Subcutaneous adipose tissue (tissue), 4 donors: Measurements from ENCODE around the gene ZNF474. TPM values are rescaled to one million over a fixed set of nuclear protein-coding genes. Genes with fewer than 3 reads are reported as not detected.

Experiments used
- total RNA-seq, 4 donors: library from RNA; depleted of rRNA; stranded (reverse); fragments of >200 nt; gene quantifications; one replicate each; pipeline ENCODE4 v1.1.0, GENCODE V29; 2016
- TF ChIP-seq, protein P1 (sequence below): fragments of 450-650 bp; IDR thresholded peaks from one replicate; pipeline ENCODE4 v1.5.1; 2016; ENCODE audit warnings: low read depth, mild to moderate bottlenecking, control low read depth, antibody characterized with exemption, moderate library complexity

Gene ZNF474
- total RNA-seq, 4 donors from 2014 or later, result 0.44 TPM; not detected in 3

DNA sequence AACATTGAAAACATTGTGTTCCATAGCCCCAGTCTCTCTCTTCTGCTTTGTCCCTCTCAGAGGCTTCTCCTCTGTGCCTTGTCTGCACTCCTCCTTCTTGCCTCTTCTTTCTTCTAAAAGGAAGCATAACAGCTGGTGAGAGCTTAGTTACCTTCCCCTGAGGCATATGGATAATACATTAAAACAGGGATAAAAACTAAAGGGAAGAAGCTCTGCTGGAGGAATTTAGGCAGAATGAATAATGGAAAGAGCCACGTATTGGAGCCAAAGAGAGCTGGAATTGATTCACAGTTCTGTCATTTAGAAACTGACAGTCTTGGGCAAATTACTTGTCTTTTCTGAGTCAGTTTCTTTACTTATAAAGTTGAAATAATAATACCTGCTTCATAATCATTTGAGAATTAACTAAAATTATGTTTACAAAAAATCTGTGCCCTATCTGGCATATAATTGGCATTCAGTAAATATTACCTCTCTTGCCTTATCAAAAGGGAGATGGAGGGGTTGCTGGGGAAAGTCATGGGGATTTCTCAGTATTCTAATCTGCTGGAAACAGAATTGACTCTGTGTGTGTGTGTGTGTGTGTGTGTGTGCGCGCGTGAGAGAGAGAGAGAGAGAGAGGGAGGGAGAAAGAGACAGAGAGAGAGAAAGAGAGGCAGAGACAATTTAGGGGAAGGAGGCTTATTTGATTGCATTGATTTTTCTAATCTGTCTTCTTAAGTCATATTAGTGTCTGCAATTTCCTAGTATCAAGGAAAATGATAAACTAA lies 20.2 kb downstream of the ZNF474 start:
- TF ChIP-seq, protein P1, sequence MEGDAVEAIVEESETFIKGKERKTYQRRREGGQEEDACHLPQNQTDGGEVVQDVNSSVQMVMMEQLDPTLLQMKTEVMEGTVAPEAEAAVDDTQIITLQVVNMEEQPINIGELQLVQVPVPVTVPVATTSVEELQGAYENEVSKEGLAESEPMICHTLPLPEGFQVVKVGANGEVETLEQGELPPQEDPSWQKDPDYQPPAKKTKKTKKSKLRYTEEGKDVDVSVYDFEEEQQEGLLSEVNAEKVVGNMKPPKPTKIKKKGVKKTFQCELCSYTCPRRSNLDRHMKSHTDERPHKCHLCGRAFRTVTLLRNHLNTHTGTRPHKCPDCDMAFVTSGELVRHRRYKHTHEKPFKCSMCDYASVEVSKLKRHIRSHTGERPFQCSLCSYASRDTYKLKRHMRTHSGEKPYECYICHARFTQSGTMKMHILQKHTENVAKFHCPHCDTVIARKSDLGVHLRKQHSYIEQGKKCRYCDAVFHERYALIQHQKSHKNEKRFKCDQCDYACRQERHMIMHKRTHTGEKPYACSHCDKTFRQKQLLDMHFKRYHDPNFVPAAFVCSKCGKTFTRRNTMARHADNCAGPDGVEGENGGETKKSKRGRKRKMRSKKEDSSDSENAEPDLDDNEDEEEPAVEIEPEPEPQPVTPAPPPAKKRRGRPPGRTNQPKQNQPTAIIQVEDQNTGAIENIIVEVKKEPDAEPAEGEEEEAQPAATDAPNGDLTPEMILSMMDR, result no peak

DNA sequence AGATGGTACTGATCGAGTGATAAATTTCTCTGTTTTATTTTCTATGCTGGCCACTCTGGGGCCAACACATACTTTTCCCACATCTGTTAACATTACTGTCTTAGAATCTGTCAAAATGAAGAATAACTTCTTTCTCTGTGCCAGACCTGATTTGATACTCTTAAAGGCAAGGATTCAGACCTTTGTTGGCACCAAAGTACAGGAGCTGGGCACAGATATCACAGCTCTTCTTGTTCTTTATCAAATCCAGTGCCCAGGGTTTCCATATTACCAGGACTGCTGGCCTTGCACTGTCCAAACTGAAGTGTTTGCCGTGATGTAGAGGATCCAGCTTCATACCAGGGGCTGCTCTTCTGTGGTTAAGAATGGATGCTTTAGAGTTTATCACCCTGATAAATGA lies 20.9 kb downstream of the ZNF474 start:
- TF ChIP-seq, protein P1, result no peak

DNA sequence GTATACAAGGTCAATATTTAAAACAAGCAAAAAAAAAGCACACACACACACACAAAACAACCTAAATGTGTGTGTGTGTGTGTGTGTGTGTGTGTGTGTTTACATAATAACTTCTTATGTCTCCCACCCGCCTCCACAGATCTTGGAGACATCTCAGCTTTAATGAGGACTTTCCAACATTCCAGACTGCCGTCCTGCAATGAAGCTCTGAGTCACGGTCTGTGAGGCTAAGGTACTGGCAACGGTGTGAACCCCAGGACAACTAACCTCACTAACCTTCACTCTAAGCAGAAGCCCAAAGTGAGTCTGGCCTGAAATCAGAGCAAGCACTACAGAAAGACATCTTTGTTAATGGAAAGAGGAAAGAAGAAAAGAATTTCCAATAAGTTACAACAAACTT lies 22.3 kb downstream of the ZNF474 start:
- TF ChIP-seq, protein P1, result no peak

DNA sequence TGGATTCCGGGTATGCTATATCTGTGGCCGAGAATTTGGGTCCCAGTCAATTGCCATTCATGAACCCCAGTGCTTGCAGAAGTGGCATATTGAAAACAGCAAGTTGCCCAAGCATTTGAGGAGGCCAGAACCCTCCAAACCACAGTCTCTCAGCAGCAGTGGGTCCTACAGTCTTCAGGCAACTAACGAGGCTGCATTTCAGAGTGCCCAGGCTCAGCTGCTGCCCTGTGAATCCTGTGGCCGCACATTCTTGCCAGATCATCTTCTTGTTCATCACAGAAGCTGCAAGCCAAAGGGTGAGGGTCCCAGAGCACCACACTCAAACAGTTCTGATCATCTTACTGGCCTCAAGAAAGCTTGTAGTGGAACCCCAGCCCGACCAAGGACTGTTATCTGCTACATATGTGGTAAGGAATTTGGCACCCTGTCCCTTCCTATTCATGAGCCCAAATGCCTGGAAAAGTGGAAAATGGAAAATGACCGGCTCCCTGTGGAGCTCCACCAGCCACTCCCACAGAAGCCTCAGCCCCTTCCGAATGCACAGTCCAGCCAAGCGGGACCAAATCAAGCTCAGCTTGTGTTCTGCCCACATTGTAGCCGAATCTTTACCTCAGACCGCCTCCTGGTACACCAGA lies 23.0 kb downstream of the ZNF474 start:
- TF ChIP-seq, protein P1, result no peak

DNA sequence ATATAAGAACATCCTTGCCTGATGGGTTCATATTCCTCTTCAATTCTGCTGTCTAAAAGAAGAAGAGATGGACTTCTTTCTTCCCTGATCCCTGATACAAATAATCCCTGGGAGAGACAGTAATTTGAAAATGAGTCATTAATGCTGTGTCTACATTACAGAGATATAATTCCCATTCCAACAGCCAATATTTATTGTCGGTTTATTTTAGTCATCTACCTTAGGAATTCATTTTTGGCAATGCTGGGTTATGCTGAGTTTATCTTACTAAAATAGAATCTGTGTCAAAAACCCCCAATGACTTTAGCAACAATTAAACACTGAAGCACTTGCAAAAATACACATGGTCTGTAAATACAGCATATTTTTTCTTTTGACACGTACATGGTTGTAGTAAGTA lies 23.9 kb downstream of the ZNF474 start:
- TF ChIP-seq, protein P1, result no peak

DNA sequence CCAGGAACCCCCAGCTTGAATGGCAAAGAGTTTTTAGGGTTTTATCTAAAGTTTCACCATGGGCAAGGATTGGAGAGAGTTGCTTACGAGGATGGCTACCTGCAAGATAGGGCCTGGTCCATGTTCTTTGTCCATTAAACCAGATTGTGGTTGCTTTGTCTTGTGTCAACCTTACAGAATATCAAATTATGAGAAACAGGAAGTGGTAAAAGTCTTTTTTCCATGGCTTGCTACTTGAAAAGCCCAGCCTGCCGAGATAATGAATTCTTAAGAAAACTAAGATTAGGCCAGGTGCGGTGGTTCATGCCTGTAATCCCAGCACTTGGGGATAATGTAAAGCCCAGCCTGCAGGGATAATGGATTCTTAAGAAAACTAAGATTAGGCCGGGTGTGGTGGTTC lies 24.4 kb downstream of the ZNF474 start:
- TF ChIP-seq, protein P1, result no peak

DNA sequence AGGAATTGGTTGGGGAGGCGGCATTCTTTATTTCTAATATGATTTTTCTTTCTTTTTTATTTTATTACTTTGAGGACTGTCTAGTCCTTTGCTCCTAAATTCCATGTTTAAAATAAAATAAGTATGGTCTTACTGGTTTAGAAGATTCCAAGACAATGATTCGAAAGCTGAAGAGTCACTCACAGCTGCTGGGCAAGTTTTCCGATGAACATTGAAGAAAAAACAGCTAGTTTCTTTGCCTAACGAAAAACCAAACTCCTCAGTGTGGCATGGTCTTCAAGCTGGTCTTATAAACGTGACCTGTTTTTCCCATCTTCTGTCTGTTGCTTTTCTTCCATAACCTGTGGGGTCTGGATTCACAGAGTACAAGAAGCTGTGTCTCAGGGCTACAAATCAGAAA lies 25.1 kb downstream of the ZNF474 start:
- TF ChIP-seq, protein P1, result no peak
